NCI-H2227 treated with DMSO at 0.1 percent for 48 hours (cell line): ENCODE results near the gene HORMAD1.
"Not testable (repeated sequence)": the region's sequence is repeated elsewhere in the genome, so short reads cannot be mapped to it uniquely, and the experiment has no call there.

Experiments used
- DNase-seq: peaks from one replicate; lab custom pipeline; 2025; lab: John Stamatoyannopoulos, UW

Gene HORMAD1

GRCh38 chr1:150720703-150721102, at the start of gene HORMAD1:
Gene HORMAD1 (minus strand): TSS chr1:150720895. CDS start chr1:150719505, 1,390 bp downstream.
- no peak for DNase-seq

GRCh38 chr1:150767704-150768103, 47.0 kb upstream of the HORMAD1 start:
- DNase-seq = not testable (repeated sequence)

GRCh38 chr1:150765977-150766301, 45.2 kb upstream of the HORMAD1 start:
- DNase-seq = not testable (repeated sequence)

- DNase-seq = no peak
Measured at GRCh38 chr1:150765296-150765976, 44.7 kb upstream of the HORMAD1 start, which contains the start of gene CTSS. Gene CTSS (minus strand): TSS chr1:150765778. CDS start chr1:150764763, 1,015 bp downstream.

GRCh38 chr1:150764617-150765101, 44.0 kb upstream of the HORMAD1 start:
- no peak for DNase-seq

- no peak for DNase-seq
Measured at GRCh38 chr1:150763018-150763417, 42.3 kb upstream of the HORMAD1 start.

GRCh38 chr1:150762552-150762951, 41.9 kb upstream of the HORMAD1 start:
- no peak for DNase-seq

GRCh38 chr1:150761801-150762200, 41.1 kb upstream of the HORMAD1 start:
- DNase-seq = no peak

GRCh38 chr1:150760013-150760412, 39.3 kb upstream of the HORMAD1 start:
- no peak for DNase-seq

- no peak for DNase-seq
Measured at GRCh38 chr1:150753416-150753815, 32.7 kb upstream of the HORMAD1 start.

- no peak for DNase-seq
Measured at GRCh38 chr1:150751443-150751842, 30.7 kb upstream of the HORMAD1 start.

- DNase-seq = no peak
Measured at GRCh38 chr1:150749720-150750311, 29.1 kb upstream of the HORMAD1 start.

GRCh38 chr1:150748878-150749719, 28.4 kb upstream of the HORMAD1 start:
- DNase-seq = no peak

- no peak for DNase-seq
Measured at GRCh38 chr1:150730130-150730721, 9.5 kb upstream of the HORMAD1 start.

GRCh38 chr1:150724336-150724735, 3.6 kb upstream of the HORMAD1 start:
- no peak for DNase-seq

GRCh38 chr1:150720098-150720497, 597 bp downstream of the HORMAD1 start:
- no peak for DNase-seq

GRCh38 chr1:150718225-150718891, 2.3 kb downstream of the HORMAD1 start:
- no peak for DNase-seq

GRCh38 chr1:150709031-150709430, 11.7 kb downstream of the HORMAD1 start:
- DNase-seq = not testable (repeated sequence)

- no peak for DNase-seq
Measured at GRCh38 chr1:150708595-150708994, 12.1 kb downstream of the HORMAD1 start.

GRCh38 chr1:150706091-150706490, 14.6 kb downstream of the HORMAD1 start:
- no peak for DNase-seq

- no peak for DNase-seq
Measured at GRCh38 chr1:150703427-150703826, 17.3 kb downstream of the HORMAD1 start.
